Neural cell (in vitro differentiated cells): Measurements from ENCODE around the gene PDE8A. TPM values are rescaled to one million over a fixed set of nuclear protein-coding genes. Genes with fewer than 3 reads are reported as not detected.

Experiments
- H2AFZ ChIP-seq: fragments of 200-600, 300-800 bp; sonication (generic), shearing (Covaris generic); 2 replicates; pipeline ENCODE4 v1.6.0; 2014; ENCODE audit warnings: low read depth, mild to moderate bottlenecking, antibody characterized with exemption, low read length, moderate library complexity
- H3F3A ChIP-seq: fragments of 200-600 bp; shearing (Covaris generic); 2 replicates; pipeline ENCODE4 v1.6.1; 2016; ENCODE audit warnings: mild to moderate bottlenecking, moderate library complexity, mixed read lengths, antibody characterized with exemption, low read length; ENCODE audit not compliant: insufficient read depth, poor library complexity, severe bottlenecking
- H3K27ac ChIP-seq: fragments of 200-600, 300-800 bp; sonication (generic), shearing (Covaris generic); 2 replicates; pipeline ENCODE4 v1.5.1; 2014; ENCODE audit warnings: mild to moderate bottlenecking, low read length, moderate library complexity
- H3K27me3 ChIP-seq: fragments of 300-800, 200-600 bp; sonication (generic), shearing (Covaris generic); 2 replicates; pipeline ENCODE4 v1.6.0; 2014; ENCODE audit warnings: mild to moderate bottlenecking, low read depth, low read length, moderate library complexity; ENCODE audit not compliant: insufficient read depth
- H3K36me3 ChIP-seq: fragments of 300-800, 200-600 bp; sonication (generic), shearing (Covaris generic); 2 replicates; pipeline ENCODE4 v1.5.1; 2014; ENCODE audit warnings: mild to moderate bottlenecking, antibody characterized with exemption, low read length, moderate library complexity; ENCODE audit not compliant: insufficient read depth
- H3K4me2 ChIP-seq: fragments of 300-800, 200-600 bp; sonication (generic), shearing (Covaris generic); 2 replicates; pipeline ENCODE4 v1.6.0; 2014; ENCODE audit warnings: mild to moderate bottlenecking, low read length
- H3K4me3 ChIP-seq: fragments of 300-800, 200-600 bp; sonication (generic), shearing (Covaris generic); 2 replicates; pipeline ENCODE4 v1.5.1; 2014; ENCODE audit warnings: mild to moderate bottlenecking, low read length, moderate library complexity
- H3K79me2 ChIP-seq: fragments of 200-600 bp; shearing (Covaris generic); replicated peaks from 2 replicates; pipeline ENCODE4 v1.6.0; 2014; ENCODE audit warnings: mild to moderate bottlenecking, low read length, moderate library complexity; ENCODE audit not compliant: insufficient read depth
- H3K9ac ChIP-seq: fragments of 300-800, 200-600 bp; sonication (generic), shearing (Covaris generic); 2 replicates; pipeline ENCODE4 v1.6.1; 2016; ENCODE audit warnings: mild to moderate bottlenecking, low read length, mixed read lengths
- H3K9me2 ChIP-seq: fragments of 200-600 bp; shearing (Covaris generic); 2 replicates; pipeline ENCODE4 v1.6.1; 2016; ENCODE audit warnings: mild to moderate bottlenecking, low read length, mixed read lengths; ENCODE audit not compliant: insufficient read depth
- H3K9me3 ChIP-seq: fragments of 200-600, 300-800 bp; sonication (generic), shearing (Covaris generic); 2 replicates; pipeline ENCODE4 v1.6.1; 2016; ENCODE audit warnings: mild to moderate bottlenecking, mixed run types, low read length, moderate library complexity, mixed read lengths
- H4K20me1 ChIP-seq: fragments of 200-600 bp; shearing (Covaris generic); 2 replicates; pipeline ENCODE4 v1.6.1; 2016; ENCODE audit warnings: mild to moderate bottlenecking, mixed run types; ENCODE audit not compliant: insufficient read depth
- EP300 ChIP-seq: fragments of 450-650 bp; conservative IDR thresholded peaks from 2 replicates; pipeline ENCODE4 v1.6.1; 2014; ENCODE audit warnings: antibody characterized with exemption, mild to moderate bottlenecking, moderate library complexity; ENCODE audit not compliant: poor library complexity, severe bottlenecking
- EZH2 ChIP-seq: fragments of 200-600, 300-800 bp; shearing (Covaris generic), sonication (generic); IDR thresholded peaks from 2 replicates; pipeline ENCODE4 v1.6.1; 2014; ENCODE audit warnings: antibody characterized with exemption, low read length, borderline replicate concordance, mild to moderate bottlenecking; ENCODE audit not compliant: insufficient read depth, poor library complexity, severe bottlenecking
- MXI1 ChIP-seq: fragments of 450-650 bp; conservative IDR thresholded peaks from 2 replicates; pipeline ENCODE4 v1.6.1; 2014; ENCODE audit warnings: antibody characterized with exemption, mild to moderate bottlenecking; ENCODE audit not compliant: poor library complexity, severe bottlenecking
- POLR2AphosphoS5 ChIP-seq: IDR thresholded peaks from 2 replicates; pipeline ENCODE4 v1.6.1; 2012
- RAD21 ChIP-seq: fragments of 450-650 bp; conservative IDR thresholded peaks from 2 replicates; pipeline ENCODE4 v1.6.1; 2014; ENCODE audit warnings: antibody characterized with exemption, mild to moderate bottlenecking, moderate library complexity
- SMC3 ChIP-seq: fragments of 450-650 bp; conservative IDR thresholded peaks from 2 replicates; pipeline ENCODE4 v1.6.1; 2014; ENCODE audit warnings: antibody characterized with exemption, mild to moderate bottlenecking, moderate library complexity; ENCODE audit not compliant: poor library complexity
- TAF1 ChIP-seq: IDR thresholded peaks from 2 replicates; pipeline ENCODE4 v1.6.1; 2012; ENCODE audit warnings: low read depth
- polyA plus RNA-seq: library from polyadenylated mRNA; depleted of rRNA; stranded (reverse); fragments of >200 nt; gene quantifications from 2 replicates; pipeline ENCODE4 v1.2.3, GENCODE V29; 2014
- TF ChIP-seq, protein P1 (sequence below): fragments of 450-650 bp; IDR thresholded peaks from 2 replicates; pipeline ENCODE4 v1.5.1; 2014; ENCODE audit warnings: antibody characterized with exemption, mild to moderate bottlenecking, moderate library complexity; ENCODE audit not compliant: poor library complexity, severe bottlenecking
- TF ChIP-seq, protein P2 (sequence below): IDR thresholded peaks from 2 replicates; pipeline ENCODE4 v1.6.1; 2012; ENCODE audit warnings: borderline replicate concordance

PDE8A gene
- polyA plus RNA-seq, 1 donor from 2014 or later = 13.2 TPM

DNA sequence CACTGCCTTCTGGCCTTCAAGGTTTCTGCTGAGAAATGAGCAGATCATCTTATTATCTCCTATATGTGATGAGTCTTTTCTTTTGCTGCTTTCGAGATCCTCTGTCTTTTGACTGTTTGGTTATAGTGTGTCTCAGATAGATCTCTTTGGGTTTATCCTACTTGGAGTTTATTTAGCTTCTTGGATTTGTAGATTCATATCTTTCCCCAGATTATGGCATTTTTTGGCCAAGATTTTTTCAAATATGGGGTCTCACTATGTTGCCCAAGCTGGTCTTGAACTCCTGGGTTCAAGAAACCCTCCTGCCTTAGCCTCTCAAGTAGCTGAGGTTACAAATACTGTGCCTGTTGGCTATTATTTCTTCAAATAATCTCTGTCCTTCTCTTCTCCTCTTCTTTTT lies 150.3 kb downstream of the PDE8A start:
- H3K27me3 ChIP-seq = no peaks in the 10 kb centered on the region
- no peak for TF ChIP-seq EP300
- no peak for TF ChIP-seq POLR2AphosphoS5
- no peak for TF ChIP-seq MXI1
- TF ChIP-seq, protein P1, sequence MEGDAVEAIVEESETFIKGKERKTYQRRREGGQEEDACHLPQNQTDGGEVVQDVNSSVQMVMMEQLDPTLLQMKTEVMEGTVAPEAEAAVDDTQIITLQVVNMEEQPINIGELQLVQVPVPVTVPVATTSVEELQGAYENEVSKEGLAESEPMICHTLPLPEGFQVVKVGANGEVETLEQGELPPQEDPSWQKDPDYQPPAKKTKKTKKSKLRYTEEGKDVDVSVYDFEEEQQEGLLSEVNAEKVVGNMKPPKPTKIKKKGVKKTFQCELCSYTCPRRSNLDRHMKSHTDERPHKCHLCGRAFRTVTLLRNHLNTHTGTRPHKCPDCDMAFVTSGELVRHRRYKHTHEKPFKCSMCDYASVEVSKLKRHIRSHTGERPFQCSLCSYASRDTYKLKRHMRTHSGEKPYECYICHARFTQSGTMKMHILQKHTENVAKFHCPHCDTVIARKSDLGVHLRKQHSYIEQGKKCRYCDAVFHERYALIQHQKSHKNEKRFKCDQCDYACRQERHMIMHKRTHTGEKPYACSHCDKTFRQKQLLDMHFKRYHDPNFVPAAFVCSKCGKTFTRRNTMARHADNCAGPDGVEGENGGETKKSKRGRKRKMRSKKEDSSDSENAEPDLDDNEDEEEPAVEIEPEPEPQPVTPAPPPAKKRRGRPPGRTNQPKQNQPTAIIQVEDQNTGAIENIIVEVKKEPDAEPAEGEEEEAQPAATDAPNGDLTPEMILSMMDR = no peak
- H3K9me2 ChIP-seq = no peaks in the 10 kb centered on the region
- H2AFZ ChIP-seq = no peak overlapping the region
- no peaks in the 10 kb centered on the region for H4K20me1 ChIP-seq
- no peaks in the 10 kb centered on the region for H3K36me3 ChIP-seq
- H3K79me2 ChIP-seq = no peaks in the 10 kb centered on the region
- no peaks in the 10 kb centered on the region for H3F3A ChIP-seq
- H3K27ac ChIP-seq = no peak overlapping the region
- no peak overlapping the region for H3K4me3 ChIP-seq
- no peak overlapping the region for H3K4me2 ChIP-seq
- H3K9me3 ChIP-seq = no peaks in the 10 kb centered on the region
- H3K9ac ChIP-seq = no peak overlapping the region

DNA sequence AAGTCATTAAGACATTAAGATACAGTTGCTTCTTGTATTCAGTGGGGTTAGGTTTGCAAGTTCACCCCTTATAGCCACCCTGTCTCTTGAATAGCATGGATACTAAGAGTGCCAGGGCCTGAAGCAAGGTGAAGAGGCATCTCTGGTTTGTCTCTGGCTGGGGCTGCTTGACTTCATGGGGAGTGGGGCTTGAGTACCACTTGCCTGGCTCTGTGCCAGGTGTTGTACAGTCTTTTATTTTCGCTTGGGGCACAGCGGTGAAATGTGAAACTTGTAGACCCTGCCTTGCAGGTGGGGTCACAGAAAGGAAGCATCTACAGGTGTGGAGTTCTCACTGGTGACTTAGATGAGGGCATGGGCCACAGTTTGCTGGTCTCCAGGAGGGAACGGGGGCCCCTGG lies 152.1 kb downstream of the PDE8A start:
- no peaks in the 10 kb centered on the region for H3K36me3 ChIP-seq
- H3F3A ChIP-seq = no peaks in the 10 kb centered on the region
- no peak overlapping the region for H3K4me2 ChIP-seq
- no peaks in the 10 kb centered on the region for H4K20me1 ChIP-seq
- no peaks in the 10 kb centered on the region for H3K9me2 ChIP-seq
- no peak overlapping the region for H2AFZ ChIP-seq
- no peak overlapping the region for H3K4me3 ChIP-seq
- TF ChIP-seq RAD21 (no peak), TAF1 (no peak), POLR2AphosphoS5 (no peak), MXI1 (no peak), EP300 (no peak), SMC3 (no peak), EZH2 (no peak)
- TF ChIP-seq, protein P1 = no peak
- TF ChIP-seq, protein P2, sequence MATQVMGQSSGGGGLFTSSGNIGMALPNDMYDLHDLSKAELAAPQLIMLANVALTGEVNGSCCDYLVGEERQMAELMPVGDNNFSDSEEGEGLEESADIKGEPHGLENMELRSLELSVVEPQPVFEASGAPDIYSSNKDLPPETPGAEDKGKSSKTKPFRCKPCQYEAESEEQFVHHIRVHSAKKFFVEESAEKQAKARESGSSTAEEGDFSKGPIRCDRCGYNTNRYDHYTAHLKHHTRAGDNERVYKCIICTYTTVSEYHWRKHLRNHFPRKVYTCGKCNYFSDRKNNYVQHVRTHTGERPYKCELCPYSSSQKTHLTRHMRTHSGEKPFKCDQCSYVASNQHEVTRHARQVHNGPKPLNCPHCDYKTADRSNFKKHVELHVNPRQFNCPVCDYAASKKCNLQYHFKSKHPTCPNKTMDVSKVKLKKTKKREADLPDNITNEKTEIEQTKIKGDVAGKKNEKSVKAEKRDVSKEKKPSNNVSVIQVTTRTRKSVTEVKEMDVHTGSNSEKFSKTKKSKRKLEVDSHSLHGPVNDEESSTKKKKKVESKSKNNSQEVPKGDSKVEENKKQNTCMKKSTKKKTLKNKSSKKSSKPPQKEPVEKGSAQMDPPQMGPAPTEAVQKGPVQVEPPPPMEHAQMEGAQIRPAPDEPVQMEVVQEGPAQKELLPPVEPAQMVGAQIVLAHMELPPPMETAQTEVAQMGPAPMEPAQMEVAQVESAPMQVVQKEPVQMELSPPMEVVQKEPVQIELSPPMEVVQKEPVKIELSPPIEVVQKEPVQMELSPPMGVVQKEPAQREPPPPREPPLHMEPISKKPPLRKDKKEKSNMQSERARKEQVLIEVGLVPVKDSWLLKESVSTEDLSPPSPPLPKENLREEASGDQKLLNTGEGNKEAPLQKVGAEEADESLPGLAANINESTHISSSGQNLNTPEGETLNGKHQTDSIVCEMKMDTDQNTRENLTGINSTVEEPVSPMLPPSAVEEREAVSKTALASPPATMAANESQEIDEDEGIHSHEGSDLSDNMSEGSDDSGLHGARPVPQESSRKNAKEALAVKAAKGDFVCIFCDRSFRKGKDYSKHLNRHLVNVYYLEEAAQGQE = no peak
- no peaks in the 10 kb centered on the region for H3K79me2 ChIP-seq
- no peaks in the 10 kb centered on the region for H3K9me3 ChIP-seq
- no peak overlapping the region for H3K27ac ChIP-seq
- H3K9ac ChIP-seq = no peak overlapping the region
- no peaks in the 10 kb centered on the region for H3K27me3 ChIP-seq
